Esophagus (tissue), 2 donors: ENCODE results near the gene RBM38. TPM values are rescaled to one million over a fixed set of nuclear protein-coding genes. Genes with fewer than 3 reads are reported as not detected.

Experiments used
- H3K27ac ChIP-seq, 2 donors: one replicate each; pipeline ENCODE4 v1.5.1; 2013; ENCODE audit warnings: low read depth in 2 of 2, mild to moderate bottlenecking in 2 of 2, inconsistent platforms in 1 of 2, low read length in 1 of 2, moderate library complexity in 1 of 2
- H3K27me3 ChIP-seq, 2 donors: one replicate each; pipeline ENCODE4 v1.6.1; 2013; ENCODE audit warnings: low read length in 2 of 2, control low read depth in 1 of 2, mild to moderate bottlenecking in 1 of 2; ENCODE audit not compliant: insufficient read depth in 2 of 2, control insufficient read depth in 1 of 2
- H3K36me3 ChIP-seq, 2 donors: one replicate each; pipeline ENCODE4 v1.6.1; 2013; ENCODE audit warnings: low read length in 1 of 2; ENCODE audit not compliant: control insufficient read depth in 2 of 2, insufficient read depth in 2 of 2
- H3K4me1 ChIP-seq, 2 donors: one replicate each; pipeline ENCODE4 v1.6.1; 2013; ENCODE audit warnings: low read length in 1 of 2; ENCODE audit not compliant: control insufficient read depth in 2 of 2, insufficient read depth in 2 of 2
- H3K4me3 ChIP-seq, 2 donors: one replicate each; pipeline ENCODE4 v1.5.1; 2013; ENCODE audit warnings: low read length in 2 of 2, mild to moderate bottlenecking in 2 of 2, low read depth in 1 of 2, moderate library complexity in 1 of 2
- H3K9me3 ChIP-seq, 2 donors: one replicate each; pipeline ENCODE4 v1.6.1; 2013; ENCODE audit warnings: mild to moderate bottlenecking in 2 of 2, low read depth in 1 of 2, low read length in 1 of 2, moderate library complexity in 1 of 2; ENCODE audit not compliant: control insufficient read depth in 2 of 2, insufficient read depth in 1 of 2
- WGBS, 2 donors: extraction: QIAGEN DNeasy Blood & Tissue Kit; methylation state at CpG; one replicate each; pipeline ENCODE4 v1.1.7; 2013; 5-methylcytosine and 5-hydroxymethylcytosine counted together
- polyA plus RNA-seq, 2 donors: library from polyadenylated mRNA; stranded (reverse); fragments of 200-250 nt; gene quantifications; one replicate each; pipeline ENCODE4 v1.2.3, GENCODE V29; 2013
- donor health status: healthy with polysubstance abuse.
- donor health status: Bipolar disorder and iron deficiency.

The RBM38 gene
- polyA plus RNA-seq, 2 donors: 10.9 to 13.8 TPM

DNA sequence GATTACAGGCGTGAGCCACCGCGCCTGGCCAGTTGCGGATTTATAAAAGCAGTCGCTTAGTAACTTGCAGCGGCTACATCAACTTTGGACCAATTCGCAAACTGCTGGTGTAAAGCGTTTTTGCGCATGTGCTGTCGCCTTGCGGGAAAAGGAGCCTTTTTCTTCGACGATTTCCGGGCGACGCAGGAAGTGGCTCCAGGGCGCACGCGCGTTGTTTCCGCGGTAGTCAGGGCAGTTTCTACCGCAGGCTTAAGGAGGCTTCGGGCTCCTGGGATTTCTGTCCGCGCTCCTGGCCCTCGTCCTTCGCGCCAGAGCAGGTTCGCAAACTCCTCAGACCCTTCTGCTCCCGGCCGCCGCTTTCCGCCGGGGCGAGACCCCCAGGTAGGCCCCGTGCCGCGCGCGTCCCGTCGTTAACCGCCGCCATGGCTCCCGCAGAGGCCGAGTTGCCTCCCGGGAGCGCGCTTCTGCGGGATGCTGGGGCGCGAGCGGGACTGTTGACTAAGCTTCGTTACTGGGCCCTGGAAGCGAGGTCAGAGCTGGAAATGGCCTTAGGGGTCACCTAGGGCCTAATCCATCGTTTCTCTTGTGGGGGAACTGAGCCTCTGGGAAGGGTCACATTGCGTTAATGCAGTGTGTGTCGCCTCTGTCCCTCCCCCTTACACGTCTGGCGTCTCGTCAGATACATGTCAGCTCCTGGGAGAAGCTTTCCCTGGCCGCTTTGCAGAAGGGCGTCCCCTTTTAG, 40.0 kb upstream of the RBM38 start, which contains the start of gene RAE1:
Gene RAE1 (plus strand): TSS at position 214 of the 742 bp plus-strand sequence. CDS start 2,784 bp downstream, outside the sequence.
- WGBS, 2 donors: 0% methylated on average over 64 of the region's 64 CpGs
- peaks cover 2 to 6% of the 10 kb centered on the region in 2 donors for H3K4me1 ChIP-seq
- no peaks in the 10 kb centered on the region for H3K9me3 ChIP-seq
- peaks cover 4 to 5% of the 10 kb centered on the region in 2 donors for H3K36me3 ChIP-seq
- H3K4me3 ChIP-seq: peak within 1 kb of the TSS; percentile 98
- peak within 1 kb of the TSS; percentile 80 to 95 for H3K27ac ChIP-seq
- H3K27me3 ChIP-seq: no peaks in the 10 kb centered on the region

DNA sequence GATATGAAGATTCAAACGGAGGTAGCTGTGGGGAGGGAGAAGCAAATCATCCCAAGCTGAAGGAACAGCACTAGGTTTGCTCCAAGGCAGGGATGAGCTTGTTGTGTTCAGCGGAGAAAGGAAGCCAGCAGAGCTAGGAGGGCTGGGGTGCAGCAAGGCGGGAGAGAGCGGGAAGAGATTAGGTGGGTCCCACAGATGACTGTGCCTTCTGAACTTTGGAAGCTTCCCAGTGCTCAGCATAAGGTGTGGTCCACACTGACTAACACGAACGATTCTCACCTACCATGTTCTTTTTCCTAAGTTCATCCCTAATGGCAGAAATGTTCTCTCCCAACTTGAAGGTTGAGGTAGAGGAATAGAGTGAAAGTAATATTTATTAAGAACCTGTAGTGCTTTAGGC, 38.9 kb upstream of the RBM38 start:
- H3K27ac ChIP-seq: peak overlapping the region in 1 of 2 donors; percentile 36
- peak overlapping the region in 1 of 2 donors; percentile 98 for H3K4me3 ChIP-seq
- H3K27me3 ChIP-seq: no peaks in the 10 kb centered on the region
- 63% methylated on average over 6 of the region's 6 CpGs for WGBS, 2 donors
- H3K36me3 ChIP-seq: peaks cover 8 to 9% of the 10 kb centered on the region in 2 donors
- H3K4me1 ChIP-seq: peaks cover 2 to 6% of the 10 kb centered on the region in 2 donors
- no peaks in the 10 kb centered on the region for H3K9me3 ChIP-seq

GRCh38 chr20:57353351-57353750, 37.8 kb upstream of the RBM38 start:
- peaks cover 8 to 9% of the 10 kb centered on the region in 2 donors for H3K36me3 ChIP-seq
- H3K27me3 ChIP-seq: no peaks in the 10 kb centered on the region
- WGBS, 2 donors: 89 to 93% methylated on average over 9 of the region's 9 CpGs
- H3K4me1 ChIP-seq: peaks cover 2 to 6% of the 10 kb centered on the region in 2 donors
- no peak overlapping the region for H3K27ac ChIP-seq
- H3K4me3 ChIP-seq: no peak overlapping the region
- no peaks in the 10 kb centered on the region for H3K9me3 ChIP-seq

DNA sequence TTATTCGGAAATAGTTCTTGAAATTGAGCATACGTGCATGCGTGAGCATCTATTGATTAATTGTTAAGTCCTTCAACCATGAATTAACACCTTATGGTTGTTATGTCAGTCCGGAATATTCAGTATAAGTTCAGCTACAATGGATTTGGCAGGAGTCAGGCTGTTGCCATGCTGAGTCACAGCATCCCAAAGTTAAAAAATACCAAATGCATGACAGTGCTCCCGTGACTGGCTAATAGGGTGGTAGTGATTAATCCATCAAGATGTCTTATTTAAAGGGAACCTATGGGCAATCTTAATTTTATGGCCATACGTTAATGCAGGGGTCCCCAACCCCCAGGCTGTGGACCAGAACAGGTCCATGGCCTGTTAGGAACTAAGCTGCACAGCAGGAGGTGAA, 29.7 kb upstream of the RBM38 start:
- WGBS, 2 donors: 60 to 78% methylated on average over 6 of the region's 6 CpGs
- no peaks in the 10 kb centered on the region for H3K4me1 ChIP-seq
- H3K27ac ChIP-seq: no peak overlapping the region
- peaks cover 22 to 23% of the 10 kb centered on the region in 2 donors for H3K36me3 ChIP-seq
- H3K9me3 ChIP-seq: no peaks in the 10 kb centered on the region
- no peaks in the 10 kb centered on the region for H3K27me3 ChIP-seq
- no peak overlapping the region for H3K4me3 ChIP-seq

DNA sequence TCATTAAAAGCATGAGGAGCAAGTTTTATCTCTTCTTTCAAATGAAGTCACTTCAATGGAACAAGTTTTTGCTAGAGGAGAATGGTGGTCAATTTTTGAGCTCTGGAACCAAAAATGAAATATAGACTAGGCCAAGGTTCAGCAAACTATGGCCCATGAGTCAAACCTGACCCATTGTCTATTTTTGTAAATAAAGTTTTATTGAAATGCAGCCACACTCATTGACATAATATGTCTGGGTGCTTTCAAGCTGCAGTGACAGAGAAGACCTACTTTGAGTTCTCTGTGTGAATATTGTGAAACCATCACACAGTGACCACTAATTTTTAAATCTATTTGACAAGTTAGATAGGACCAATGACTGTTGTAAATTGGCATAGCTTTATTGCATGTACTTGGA, 26.7 kb upstream of the RBM38 start:
- no peak overlapping the region for H3K4me3 ChIP-seq
- no peaks in the 10 kb centered on the region for H3K4me1 ChIP-seq
- H3K9me3 ChIP-seq: no peaks in the 10 kb centered on the region
- no peak overlapping the region for H3K27ac ChIP-seq
- H3K27me3 ChIP-seq: no peaks in the 10 kb centered on the region
- H3K36me3 ChIP-seq: peaks cover 28 to 30% of the 10 kb centered on the region in 2 donors

GRCh38 chr20:57369596-57369995, 21.6 kb upstream of the RBM38 start:
- 61 to 65% methylated on average over 3 of the region's 3 CpGs for WGBS, 2 donors
- no peaks in the 10 kb centered on the region for H3K4me1 ChIP-seq
- no peaks in the 10 kb centered on the region for H3K9me3 ChIP-seq
- no peak overlapping the region for H3K4me3 ChIP-seq
- H3K27ac ChIP-seq: no peak overlapping the region
- peaks cover 18 to 53% of the 10 kb centered on the region in 2 donors for H3K36me3 ChIP-seq
- H3K27me3 ChIP-seq: no peaks in the 10 kb centered on the region

DNA sequence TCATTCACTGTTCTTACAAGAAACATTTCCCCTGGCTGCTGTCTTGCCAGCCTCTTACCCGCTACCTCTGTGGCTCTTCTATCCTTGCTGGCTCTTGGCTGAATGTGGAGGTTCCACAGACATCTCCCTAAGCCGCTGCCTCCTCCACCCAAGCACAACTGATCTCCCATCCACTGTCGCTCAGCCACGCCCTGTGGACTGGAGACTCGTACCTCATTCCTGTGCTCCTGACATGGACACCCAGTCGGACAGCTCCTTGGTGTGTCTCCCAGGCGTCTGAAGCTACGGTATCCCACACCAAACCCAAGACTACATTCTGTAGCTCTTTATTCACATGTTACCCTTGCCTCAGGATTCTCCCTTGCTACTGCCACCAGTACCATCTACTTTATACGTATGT, 20.9 kb upstream of the RBM38 start:
- no peaks in the 10 kb centered on the region for H3K9me3 ChIP-seq
- no peak overlapping the region for H3K27ac ChIP-seq
- no peaks in the 10 kb centered on the region for H3K4me1 ChIP-seq
- peaks cover 21 to 60% of the 10 kb centered on the region in 2 donors for H3K36me3 ChIP-seq
- H3K27me3 ChIP-seq: no peaks in the 10 kb centered on the region
- no peak overlapping the region for H3K4me3 ChIP-seq
- 93% methylated on average over 9 of the region's 9 CpGs for WGBS, 2 donors

DNA sequence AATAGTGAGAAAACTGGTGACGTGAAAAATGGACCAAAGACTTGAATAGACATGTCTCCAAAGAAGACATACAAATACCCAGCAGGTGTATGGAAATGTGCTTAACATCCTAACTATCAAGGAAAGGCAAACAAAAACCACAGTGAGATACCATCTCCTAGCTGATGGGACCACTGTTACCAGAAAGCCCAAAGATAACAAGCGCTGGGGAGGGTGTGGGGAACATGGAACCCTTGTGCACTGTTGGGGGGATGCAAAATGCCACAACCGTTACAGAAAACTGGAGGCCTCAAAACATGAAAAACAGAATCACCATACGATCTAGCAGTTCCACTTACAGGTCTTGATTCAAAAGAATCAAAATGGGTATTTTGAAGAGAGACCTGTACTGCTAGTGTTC, 19.8 kb upstream of the RBM38 start:
- H3K36me3 ChIP-seq: peaks cover 19 to 60% of the 10 kb centered on the region in 2 donors
- H3K4me1 ChIP-seq: no peaks in the 10 kb centered on the region
- H3K27me3 ChIP-seq: no peaks in the 10 kb centered on the region
- no peak overlapping the region for H3K27ac ChIP-seq
- WGBS, 2 donors: 90 to 92% methylated on average over 4 of the region's 4 CpGs
- no peak overlapping the region for H3K4me3 ChIP-seq
- H3K9me3 ChIP-seq: no peaks in the 10 kb centered on the region

DNA sequence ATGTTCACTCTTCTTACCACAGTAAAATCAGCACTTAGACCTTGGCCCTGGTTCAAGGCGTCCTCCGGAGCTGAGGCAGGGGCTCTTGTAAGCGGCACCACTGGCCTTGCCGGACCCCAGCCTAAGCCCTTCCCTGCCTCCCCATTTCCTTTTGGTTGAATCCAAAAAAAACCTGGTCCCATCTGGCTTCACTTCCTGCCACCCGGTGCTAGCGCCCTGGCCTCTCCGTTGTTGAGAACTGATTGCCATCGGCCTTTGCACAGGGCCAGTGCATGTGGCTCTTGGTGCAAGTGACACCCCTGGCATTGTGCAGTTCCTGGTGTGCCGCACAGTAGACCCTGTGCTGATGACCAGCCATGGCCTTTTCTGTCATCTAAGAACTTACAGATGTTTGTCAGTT, 19.0 kb upstream of the RBM38 start:
- no peaks in the 10 kb centered on the region for H3K4me1 ChIP-seq
- H3K27me3 ChIP-seq: no peaks in the 10 kb centered on the region
- H3K36me3 ChIP-seq: peaks cover 14 to 58% of the 10 kb centered on the region in 2 donors
- no peak overlapping the region for H3K27ac ChIP-seq
- WGBS, 2 donors: 82 to 88% methylated on average over 9 of the region's 9 CpGs
- no peak overlapping the region for H3K4me3 ChIP-seq
- H3K9me3 ChIP-seq: no peaks in the 10 kb centered on the region
